DOHH2 (cell line): ENCODE data around the gene SMARCC2.

Experiments
- H3F3A ChIP-seq: fragments of 200-600 bp; sonication (generic), shearing (Covaris generic); 2 replicates; pipeline ENCODE4 v1.6.0; 2016; ENCODE audit warnings: antibody characterized with exemption, mild to moderate bottlenecking; ENCODE audit not compliant: control insufficient read depth, insufficient read depth
- H3K27ac ChIP-seq: fragments of 200-600 bp; sonication (generic); 2 replicates; pipeline ENCODE4 v1.5.1; 2014; ENCODE audit warnings: low read depth, mild to moderate bottlenecking, low read length, moderate library complexity
- H3K27me3 ChIP-seq: fragments of 200-600 bp; sonication (generic); 2 replicates; pipeline ENCODE4 v1.6.1; 2014; ENCODE audit warnings: mild to moderate bottlenecking, low read length, mixed read lengths; ENCODE audit not compliant: control insufficient read depth
- H3K36me3 ChIP-seq: fragments of 200-600 bp; sonication (generic); 2 replicates; pipeline ENCODE4 v1.6.1; 2014; ENCODE audit warnings: mild to moderate bottlenecking, low read length, moderate library complexity, mixed read lengths; ENCODE audit not compliant: control insufficient read depth
- H3K4me1 ChIP-seq: fragments of 200-600 bp; sonication (generic); 2 replicates; pipeline ENCODE4 v1.6.1; 2014; ENCODE audit warnings: mild to moderate bottlenecking, low read length, mixed read lengths; ENCODE audit not compliant: control insufficient read depth
- H3K4me2 ChIP-seq: fragments of 200-600 bp; sonication (generic); 2 replicates; pipeline ENCODE4 v1.6.0; 2014; ENCODE audit warnings: mild to moderate bottlenecking, low read length, moderate library complexity
- H3K4me3 ChIP-seq: fragments of 200-600 bp; sonication (generic); 2 replicates; pipeline ENCODE4 v1.5.1; 2014; ENCODE audit warnings: mild to moderate bottlenecking, low read length, mixed read lengths
- H3K79me2 ChIP-seq: fragments of 200-600 bp; sonication (generic); 2 replicates; pipeline ENCODE4 v1.6.1; 2014; ENCODE audit warnings: mild to moderate bottlenecking, low read length, mixed read lengths; ENCODE audit not compliant: control insufficient read depth
- H3K9me2 ChIP-seq: fragments of 200-600 bp; sonication (generic); replicated peaks from 2 replicates; pipeline ENCODE4 v1.6.1; 2014; ENCODE audit warnings: mild to moderate bottlenecking, low read length, mixed read lengths; ENCODE audit not compliant: control insufficient read depth
- H3K9me3 ChIP-seq: fragments of 200-600 bp; sonication (generic); 2 replicates; pipeline ENCODE4 v1.6.1; 2014; ENCODE audit warnings: antibody characterized with exemption, low read length, mixed read lengths; ENCODE audit not compliant: control insufficient read depth, insufficient read depth
- H4K20me1 ChIP-seq: fragments of 200-600 bp; sonication (generic); 2 replicates; pipeline ENCODE4 v1.6.0; 2014; ENCODE audit warnings: low read depth, mild to moderate bottlenecking, antibody characterized with exemption, low read length, moderate library complexity; ENCODE audit not compliant: control insufficient read depth, insufficient read depth
- EZH2phosphoT487 ChIP-seq: fragments of 200-600 bp; sonication (generic); IDR thresholded peaks from 2 replicates; pipeline ENCODE4 v1.6.1; 2017; ENCODE audit warnings: borderline replicate concordance, mild to moderate bottlenecking, antibody characterized with exemption, low read length, moderate library complexity, mixed read lengths
- TF ChIP-seq, protein P1 (sequence below): fragments of 200-600 bp; sonication (generic); IDR thresholded peaks from one replicate; pipeline ENCODE4 v1.5.1; 2014; ENCODE audit warnings: antibody characterized with exemption, mild to moderate bottlenecking, low read depth, low read length; ENCODE audit not compliant: poor library complexity, severe bottlenecking

SMARCC2 gene

DNA sequence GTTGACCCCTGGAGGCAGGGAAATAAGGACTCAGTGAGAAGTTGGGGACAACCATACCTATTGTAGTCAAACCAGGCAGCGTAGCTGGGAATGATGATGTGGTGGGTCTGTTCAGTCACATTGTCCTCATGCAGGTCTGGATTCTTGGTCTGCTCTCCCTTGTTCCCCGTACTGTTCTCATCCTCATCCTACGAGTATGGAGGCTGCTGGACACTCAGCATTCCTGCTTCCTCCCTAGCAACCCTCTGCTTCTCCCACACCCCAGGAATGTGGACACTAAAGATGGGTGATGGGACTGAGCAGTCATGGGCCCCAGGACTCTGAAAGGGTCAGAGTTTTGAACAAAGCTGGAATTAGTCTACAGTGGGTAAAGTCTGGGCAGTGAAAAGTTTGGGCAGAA lies 10.9 kb downstream of the SMARCC2 start:
- H3K9me3 ChIP-seq: no peaks in the 10 kb centered on the region
- no peaks in the 10 kb centered on the region for H3F3A ChIP-seq
- no peak overlapping the region for H3K27ac ChIP-seq
- peaks cover 81% of the 10 kb centered on the region for H3K36me3 ChIP-seq
- H3K4me3 ChIP-seq: no peak overlapping the region
- H3K27me3 ChIP-seq: no peaks in the 10 kb centered on the region
- TF ChIP-seq, protein P1, sequence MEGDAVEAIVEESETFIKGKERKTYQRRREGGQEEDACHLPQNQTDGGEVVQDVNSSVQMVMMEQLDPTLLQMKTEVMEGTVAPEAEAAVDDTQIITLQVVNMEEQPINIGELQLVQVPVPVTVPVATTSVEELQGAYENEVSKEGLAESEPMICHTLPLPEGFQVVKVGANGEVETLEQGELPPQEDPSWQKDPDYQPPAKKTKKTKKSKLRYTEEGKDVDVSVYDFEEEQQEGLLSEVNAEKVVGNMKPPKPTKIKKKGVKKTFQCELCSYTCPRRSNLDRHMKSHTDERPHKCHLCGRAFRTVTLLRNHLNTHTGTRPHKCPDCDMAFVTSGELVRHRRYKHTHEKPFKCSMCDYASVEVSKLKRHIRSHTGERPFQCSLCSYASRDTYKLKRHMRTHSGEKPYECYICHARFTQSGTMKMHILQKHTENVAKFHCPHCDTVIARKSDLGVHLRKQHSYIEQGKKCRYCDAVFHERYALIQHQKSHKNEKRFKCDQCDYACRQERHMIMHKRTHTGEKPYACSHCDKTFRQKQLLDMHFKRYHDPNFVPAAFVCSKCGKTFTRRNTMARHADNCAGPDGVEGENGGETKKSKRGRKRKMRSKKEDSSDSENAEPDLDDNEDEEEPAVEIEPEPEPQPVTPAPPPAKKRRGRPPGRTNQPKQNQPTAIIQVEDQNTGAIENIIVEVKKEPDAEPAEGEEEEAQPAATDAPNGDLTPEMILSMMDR: no peak
- no peak for TF ChIP-seq EZH2phosphoT487
- H3K9me2 ChIP-seq: no peaks in the 10 kb centered on the region
- no peak overlapping the region for H3K4me2 ChIP-seq
- H3K4me1 ChIP-seq: no peaks in the 10 kb centered on the region
- H4K20me1 ChIP-seq: no peaks in the 10 kb centered on the region
- no peaks in the 10 kb centered on the region for H3K79me2 ChIP-seq

DNA sequence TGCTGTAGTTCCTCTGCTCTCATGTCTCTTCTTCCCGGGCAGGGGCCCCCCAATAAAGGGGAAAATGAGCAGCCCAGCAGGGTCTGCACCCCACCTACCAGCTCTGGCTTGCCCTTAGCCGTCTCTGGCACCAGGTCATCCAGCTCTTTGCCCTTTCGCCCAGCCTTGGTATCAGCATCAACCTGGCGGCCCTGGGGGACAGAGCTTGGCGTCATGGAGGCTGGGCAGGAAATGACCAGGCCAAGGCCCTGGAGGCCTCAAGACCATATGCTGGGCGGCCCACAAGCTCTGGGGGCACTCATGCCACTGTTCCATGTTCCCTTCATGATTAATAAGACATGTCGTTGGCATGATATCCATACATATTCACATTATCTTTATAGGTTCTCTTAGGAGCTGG lies 16.4 kb downstream of the SMARCC2 start:
- Histone ChIP-seq H3K27ac (no peak overlapping the region), H3K9me2 (no peaks in the 10 kb centered on the region), H3K79me2 (no peaks in the 10 kb centered on the region), H3K27me3 (no peaks in the 10 kb centered on the region), H3K4me2 (no peak overlapping the region), H3K9me3 (no peaks in the 10 kb centered on the region), H4K20me1 (no peaks in the 10 kb centered on the region), H3K4me3 (no peak overlapping the region), H3K4me1 (no peaks in the 10 kb centered on the region), H3K36me3 (peaks cover 85% of the 10 kb centered on the region), H3F3A (no peaks in the 10 kb centered on the region)
- TF ChIP-seq, protein P1: no peak
- TF ChIP-seq EZH2phosphoT487: no peak

GRCh38 chr12:56169229-56169759 lies 20.0 kb downstream of the SMARCC2 start:
- H3K27ac ChIP-seq: no peak overlapping the region
- H3K9me3 ChIP-seq: no peaks in the 10 kb centered on the region
- no peaks in the 10 kb centered on the region for H3K79me2 ChIP-seq
- no peak overlapping the region for H3K4me2 ChIP-seq
- H3F3A ChIP-seq: peaks cover 11% of the 10 kb centered on the region
- H3K27me3 ChIP-seq: no peaks in the 10 kb centered on the region
- no peaks in the 10 kb centered on the region for H3K4me1 ChIP-seq
- no peak overlapping the region for H3K4me3 ChIP-seq
- TF ChIP-seq, protein P1: no peak
- no peak for TF ChIP-seq EZH2phosphoT487
- no peaks in the 10 kb centered on the region for H3K9me2 ChIP-seq
- H4K20me1 ChIP-seq: no peaks in the 10 kb centered on the region
- peaks cover 85% of the 10 kb centered on the region for H3K36me3 ChIP-seq
